Naive thymus-derived CD8-positive, alpha-beta T cell (primary cell): ENCODE data around the gene UGT1A5. TPM values are rescaled to one million over a fixed set of nuclear protein-coding genes. Genes with fewer than 3 reads are reported as not detected.

Source experiments
- ATAC-seq, 2 donors: fragments of 150-1000 bp; cut with Tn5 transposase in 1 of 2; sonication (Bioruptor Pico), chemical (Tn5 transposase) in 1 of 2; 1 replicate in 1 of 2; 2 replicates in 1 of 2; pipeline ENCODE4 v1.10.0; 2021; ENCODE audit warnings: mild to moderate bottlenecking in 2 of 2, moderate library complexity in 2 of 2
- POLR2A ChIA-PET: fragments of 350-600 bp; sonication (Branson Sonifier 250); formaldehyde crosslinking; loops from one replicate; lab custom pipeline; 2021; ENCODE audit warnings: antibody characterized with exemption; lab: Charles Lee
- DNase-seq, 10 donors: peaks; one replicate each; pipeline versions ENCODE4 v3.0.0 to v3.0.0-alpha.2; 2020 to 2022
- H3K27ac Mint-ChIP-seq, 10 donors: one replicate each; pipeline ENCODE4 v1.8.0; 2020 to 2022; ENCODE audit warnings: mild to moderate bottlenecking in 10 of 10, mixed read lengths in 10 of 10, moderate library complexity in 4 of 10, inconsistent platforms in 1 of 10
- H3K27me3 Mint-ChIP-seq, 5 donors: one replicate each; pipeline ENCODE4 v1.8.0; 2021 to 2022; ENCODE audit warnings: mixed read lengths in 5 of 5
- H3K36me3 Mint-ChIP-seq, 3 donors: one replicate each; pipeline ENCODE4 v1.8.0; 2020 to 2022; ENCODE audit warnings: mixed read lengths in 3 of 3, mild to moderate bottlenecking in 2 of 3, inconsistent platforms in 1 of 3
- H3K4me1 Mint-ChIP-seq, 4 donors: one replicate each; pipeline ENCODE4 v1.8.0; 2021 to 2022; ENCODE audit warnings: mixed read lengths in 4 of 4
- H3K4me3 Mint-ChIP-seq, 10 donors: one replicate each; pipeline ENCODE4 v1.8.0; 2020 to 2022; ENCODE audit warnings: mild to moderate bottlenecking in 10 of 10, mixed read lengths in 10 of 10, moderate library complexity in 6 of 10, inconsistent platforms in 1 of 10
- H3K9me3 Mint-ChIP-seq, 9 donors: one replicate each; pipeline ENCODE4 v1.8.0; 2020 to 2022; ENCODE audit warnings: mixed read lengths in 9 of 9, mild to moderate bottlenecking in 3 of 9, inconsistent platforms in 1 of 9, moderate library complexity in 1 of 9
- polyA plus RNA-seq, 3 donors: library from polyadenylated mRNA; unstranded; fragments of 300-500 nt; fragmentation: Illumina TruSeq; gene quantifications; one replicate each; pipeline ENCODE4 v1.2.3, GENCODE V29; 2021
- total RNA-seq, 8 experiments: library from RNA in 2 of 8; stranded (reverse) in 2 of 8; gene quantifications; one replicate each; pipeline ENCODE4 v1.2.3 and lab custom pipeline; 2021 to 2026

UGT1A5 gene
- total and polyA plus RNA-seq, 5 experiments from 2014 or later, result not detected

- no peak for ATAC-seq
- no peaks in the 10 kb centered on the region for H3K9me3 Mint-ChIP-seq
- no peak overlapping the region for H3K4me3 Mint-ChIP-seq
- no peak overlapping the region for H3K27ac Mint-ChIP-seq
- no peaks in the 10 kb centered on the region for H3K4me1 Mint-ChIP-seq
- H3K36me3 Mint-ChIP-seq, result no peaks in the 10 kb centered on the region
- POLR2A ChIA-PET, result no interaction called here
- peak in 1 of 10 donors; percentile 11 for DNase-seq
- H3K27me3 Mint-ChIP-seq, result peaks cover 3 to 18% (median 10%) of the 10 kb centered on the region in 5 donors
Observed at GRCh38 chr2:233811087-233811486, 98.4 kb downstream of the UGT1A5 start.

GRCh38 chr2:233811732-233812131, 99.0 kb downstream of the UGT1A5 start:
- Mint-ChIP-seq H3K27me3 (peaks cover 3 to 19% (median 12%) of the 10 kb centered on the region in 5 donors), H3K4me3 (no peak overlapping the region), H3K9me3 (no peaks in the 10 kb centered on the region), H3K36me3 (no peaks in the 10 kb centered on the region), H3K4me1 (no peaks in the 10 kb centered on the region), H3K27ac (no peak overlapping the region)
- DNase-seq (peak in 1 of 10 donors; percentile 6), ATAC-seq (no peak)
- POLR2A ChIA-PET, result no interaction called here

DNA sequence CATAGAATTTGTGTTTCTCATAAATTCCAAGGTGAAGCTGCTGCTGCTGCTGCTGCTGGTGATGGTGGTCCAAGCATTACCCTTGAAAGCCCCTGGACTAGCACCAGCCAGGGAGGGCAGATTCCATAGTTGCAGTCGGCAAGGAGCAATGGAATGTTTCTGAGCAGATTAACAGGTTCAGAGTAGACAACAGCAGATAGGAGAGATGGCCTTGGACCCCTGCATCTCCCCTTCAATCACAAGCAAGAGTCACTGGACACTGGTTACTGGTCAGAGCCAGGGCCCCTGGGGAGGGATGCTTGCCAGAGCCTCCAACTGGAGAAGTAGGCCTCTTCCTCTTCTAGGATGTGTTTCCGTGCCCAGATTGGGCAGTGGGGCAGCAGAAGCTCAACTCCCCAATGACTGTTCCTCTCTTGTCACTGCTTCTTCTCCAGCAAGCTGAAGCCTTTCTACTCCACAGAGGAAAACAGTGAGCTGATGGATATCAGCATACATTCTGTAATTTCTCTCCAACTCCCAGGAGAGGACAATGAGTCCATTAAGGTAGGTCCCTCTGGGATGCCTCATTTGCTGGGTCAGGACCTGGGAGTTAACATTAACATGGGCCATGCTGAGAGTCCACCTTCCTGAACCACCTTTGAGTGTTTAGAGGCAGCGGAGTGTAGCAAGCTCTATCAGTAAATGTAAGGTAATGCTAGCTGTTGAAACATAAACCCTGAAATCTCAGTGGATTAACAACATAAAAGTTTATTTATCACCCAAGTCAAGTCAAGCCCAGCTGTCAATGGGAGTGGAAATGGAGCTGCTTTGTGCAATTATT, 100.7 kb downstream of the UGT1A5 start:
- no peak for DNase-seq
- Mint-ChIP-seq H3K27me3 (peaks cover 3 to 35% (median 15%) of the 10 kb centered on the region in 5 donors), H3K4me1 (peaks cover 0 to 7% (median 5%) of the 10 kb centered on the region in 4 donors), H3K4me3 (no peak overlapping the region), H3K27ac (no peak overlapping the region), H3K36me3 (no peaks in the 10 kb centered on the region), H3K9me3 (no peaks in the 10 kb centered on the region)
- no peak for ATAC-seq
- POLR2A ChIA-PET, result no interaction called here

DNA sequence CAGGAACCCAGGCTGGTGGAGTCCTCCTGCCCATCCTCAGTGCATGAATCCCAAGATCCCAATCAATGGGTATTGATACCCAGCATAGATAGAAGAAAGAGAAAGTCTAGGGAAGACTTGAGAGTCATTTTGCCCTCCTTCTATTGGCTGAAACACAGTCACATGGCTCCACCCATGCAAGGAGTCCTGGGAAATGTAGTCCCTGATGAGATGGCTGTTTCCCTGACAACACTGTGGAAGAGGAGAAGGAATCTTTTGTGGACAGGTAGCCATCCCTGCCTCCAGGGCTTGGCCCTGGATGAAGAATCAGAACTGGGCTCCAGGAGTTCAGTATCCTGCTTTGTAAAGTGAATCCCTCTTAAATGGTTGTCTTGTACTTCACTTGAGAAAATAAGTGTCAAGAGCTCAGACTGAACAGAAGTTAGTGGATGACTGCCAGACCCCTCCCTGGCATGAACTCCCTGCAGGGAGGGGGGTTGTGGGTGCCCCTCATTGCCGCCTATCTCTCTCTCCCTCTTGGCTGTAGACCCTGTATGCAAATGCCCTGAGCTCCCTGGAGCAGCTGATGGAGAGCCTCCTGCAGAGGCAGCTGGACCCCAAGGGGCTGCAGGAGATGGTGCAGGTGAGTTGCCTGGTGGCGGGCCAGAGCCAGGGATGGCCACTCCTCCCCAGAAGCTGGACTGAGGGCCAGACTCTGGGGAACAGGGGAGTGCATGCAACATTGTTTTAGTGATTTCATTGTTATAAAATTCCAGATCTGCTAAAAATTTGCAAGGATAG, 101.5 kb downstream of the UGT1A5 start:
- no peaks in the 10 kb centered on the region for H3K9me3 Mint-ChIP-seq
- peaks cover 0 to 7% (median 5%) of the 10 kb centered on the region in 4 donors for H3K4me1 Mint-ChIP-seq
- POLR2A ChIA-PET, result no interaction called here
- DNase-seq, result peak in 1 of 10 donors; percentile 23
- no peak for ATAC-seq
- peaks cover 3 to 28% (median 13%) of the 10 kb centered on the region in 5 donors for H3K27me3 Mint-ChIP-seq
- H3K36me3 Mint-ChIP-seq, result no peaks in the 10 kb centered on the region
- no peak overlapping the region for H3K27ac Mint-ChIP-seq
- no peak overlapping the region for H3K4me3 Mint-ChIP-seq

GRCh38 chr2:233815861-233816260, 103.2 kb downstream of the UGT1A5 start:
- no peaks in the 10 kb centered on the region for H3K9me3 Mint-ChIP-seq
- H3K4me1 Mint-ChIP-seq, result peaks cover 0 to 7% (median 5%) of the 10 kb centered on the region in 4 donors
- no peak for ATAC-seq
- H3K27ac Mint-ChIP-seq, result no peak overlapping the region
- DNase-seq, result no peak
- no peak overlapping the region for H3K4me3 Mint-ChIP-seq
- H3K36me3 Mint-ChIP-seq, result no peaks in the 10 kb centered on the region
- POLR2A ChIA-PET, result no interaction called here
- peaks cover 0 to 18% (median 11%) of the 10 kb centered on the region in 5 donors for H3K27me3 Mint-ChIP-seq

DNA sequence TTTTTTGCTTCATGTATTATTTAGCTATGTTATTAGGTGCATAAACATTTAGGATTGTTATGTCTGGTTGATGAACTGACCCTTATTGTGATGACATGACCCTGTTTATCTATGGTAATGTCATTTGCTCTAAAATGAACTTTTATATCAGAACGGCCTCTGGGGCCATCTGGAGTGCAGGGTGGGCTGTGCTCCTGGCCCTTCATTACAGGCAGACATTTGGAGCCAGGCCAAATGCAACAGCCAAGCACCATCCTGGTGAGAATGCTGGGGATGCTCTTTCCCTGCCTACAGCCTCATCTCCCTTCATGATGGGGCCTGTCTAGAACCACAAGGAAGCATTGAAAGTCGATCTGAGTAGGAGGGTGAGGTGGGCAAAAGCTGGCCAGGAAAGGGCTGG, 103.6 kb downstream of the UGT1A5 start:
- no peak overlapping the region for H3K27ac Mint-ChIP-seq
- no peak overlapping the region for H3K4me3 Mint-ChIP-seq
- no peaks in the 10 kb centered on the region for H3K36me3 Mint-ChIP-seq
- no peaks in the 10 kb centered on the region for H3K9me3 Mint-ChIP-seq
- ATAC-seq, result no peak
- POLR2A ChIA-PET, result no interaction called here
- no peak for DNase-seq
- H3K27me3 Mint-ChIP-seq, result peaks cover 0 to 18% (median 11%) of the 10 kb centered on the region in 5 donors
- H3K4me1 Mint-ChIP-seq, result peaks cover 0 to 7% (median 5%) of the 10 kb centered on the region in 4 donors

DNA sequence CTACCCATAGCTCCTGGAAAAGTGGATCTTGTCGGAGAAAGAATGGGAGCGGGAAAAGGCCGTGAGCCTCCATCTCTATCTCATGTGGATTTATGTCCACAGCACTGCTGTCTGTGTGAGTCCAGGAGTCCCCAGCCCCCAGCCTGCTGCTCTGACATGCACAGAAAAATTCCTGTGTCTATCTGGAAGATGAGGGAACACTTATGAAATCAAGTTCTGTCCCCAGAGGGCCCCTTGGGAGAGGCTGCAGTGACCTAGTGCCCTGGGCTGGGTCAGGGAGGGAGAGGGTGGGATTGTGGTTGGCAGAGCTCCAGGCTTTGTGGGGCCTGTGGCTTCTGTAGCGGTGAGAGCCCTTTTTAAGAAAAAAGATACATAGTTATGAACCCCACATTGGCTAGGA, 104.1 kb downstream of the UGT1A5 start:
- DNase-seq (no peak), ATAC-seq (no peak)
- H3K27ac Mint-ChIP-seq, result no peak overlapping the region
- H3K36me3 Mint-ChIP-seq, result no peaks in the 10 kb centered on the region
- no peaks in the 10 kb centered on the region for H3K9me3 Mint-ChIP-seq
- H3K4me1 Mint-ChIP-seq, result peaks cover 0 to 7% (median 5%) of the 10 kb centered on the region in 4 donors
- no peak overlapping the region for H3K4me3 Mint-ChIP-seq
- peaks cover 0 to 18% (median 11%) of the 10 kb centered on the region in 5 donors for H3K27me3 Mint-ChIP-seq
- POLR2A ChIA-PET, result no interaction called here

DNA sequence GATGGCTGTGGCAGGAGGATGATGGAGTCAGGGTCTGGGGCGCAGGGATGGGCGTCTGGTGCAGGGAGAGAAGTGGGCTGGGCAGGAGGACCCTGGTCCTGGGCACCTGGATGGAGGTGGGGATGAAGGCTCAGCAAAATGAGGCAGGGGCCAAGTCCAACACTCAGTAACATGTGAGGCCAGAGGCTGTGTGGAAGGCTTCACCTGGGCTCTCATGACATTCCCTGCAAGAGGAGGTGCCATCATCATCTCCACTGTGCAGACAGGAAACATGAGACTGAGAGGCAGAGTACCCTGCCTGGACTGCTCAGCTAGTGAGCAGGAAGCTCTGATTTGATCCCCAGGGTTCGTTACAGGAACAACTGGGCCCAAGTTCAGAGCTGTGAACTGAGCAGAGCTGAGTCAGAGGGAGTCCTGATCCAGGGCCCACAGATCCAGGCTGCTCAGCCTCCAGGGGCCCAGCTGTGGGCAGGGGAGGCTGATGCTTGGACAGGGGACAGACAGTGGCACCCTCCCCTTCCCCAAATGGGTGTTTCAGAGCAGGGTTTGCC, 104.7 kb downstream of the UGT1A5 start:
- H3K4me1 Mint-ChIP-seq, result peaks cover 0 to 7% (median 5%) of the 10 kb centered on the region in 4 donors
- POLR2A ChIA-PET, result no interaction called here
- no peak for DNase-seq
- H3K27ac Mint-ChIP-seq, result no peak overlapping the region
- no peaks in the 10 kb centered on the region for H3K9me3 Mint-ChIP-seq
- H3K27me3 Mint-ChIP-seq, result peaks cover 0 to 18% (median 11%) of the 10 kb centered on the region in 5 donors
- H3K36me3 Mint-ChIP-seq, result no peaks in the 10 kb centered on the region
- H3K4me3 Mint-ChIP-seq, result no peak overlapping the region
- no peak for ATAC-seq

- Mint-ChIP-seq H3K9me3 (no peaks in the 10 kb centered on the region), H3K27ac (no peak overlapping the region), H3K27me3 (peaks cover 0 to 18% (median 11%) of the 10 kb centered on the region in 5 donors), H3K4me1 (peaks cover 0 to 7% (median 5%) of the 10 kb centered on the region in 4 donors), H3K4me3 (no peak overlapping the region), H3K36me3 (no peaks in the 10 kb centered on the region)
- DNase-seq (no peak), ATAC-seq (no peak)
- POLR2A ChIA-PET, result no interaction called here
Observed at GRCh38 chr2:233817995-233818638, 105.4 kb downstream of the UGT1A5 start.

DNA sequence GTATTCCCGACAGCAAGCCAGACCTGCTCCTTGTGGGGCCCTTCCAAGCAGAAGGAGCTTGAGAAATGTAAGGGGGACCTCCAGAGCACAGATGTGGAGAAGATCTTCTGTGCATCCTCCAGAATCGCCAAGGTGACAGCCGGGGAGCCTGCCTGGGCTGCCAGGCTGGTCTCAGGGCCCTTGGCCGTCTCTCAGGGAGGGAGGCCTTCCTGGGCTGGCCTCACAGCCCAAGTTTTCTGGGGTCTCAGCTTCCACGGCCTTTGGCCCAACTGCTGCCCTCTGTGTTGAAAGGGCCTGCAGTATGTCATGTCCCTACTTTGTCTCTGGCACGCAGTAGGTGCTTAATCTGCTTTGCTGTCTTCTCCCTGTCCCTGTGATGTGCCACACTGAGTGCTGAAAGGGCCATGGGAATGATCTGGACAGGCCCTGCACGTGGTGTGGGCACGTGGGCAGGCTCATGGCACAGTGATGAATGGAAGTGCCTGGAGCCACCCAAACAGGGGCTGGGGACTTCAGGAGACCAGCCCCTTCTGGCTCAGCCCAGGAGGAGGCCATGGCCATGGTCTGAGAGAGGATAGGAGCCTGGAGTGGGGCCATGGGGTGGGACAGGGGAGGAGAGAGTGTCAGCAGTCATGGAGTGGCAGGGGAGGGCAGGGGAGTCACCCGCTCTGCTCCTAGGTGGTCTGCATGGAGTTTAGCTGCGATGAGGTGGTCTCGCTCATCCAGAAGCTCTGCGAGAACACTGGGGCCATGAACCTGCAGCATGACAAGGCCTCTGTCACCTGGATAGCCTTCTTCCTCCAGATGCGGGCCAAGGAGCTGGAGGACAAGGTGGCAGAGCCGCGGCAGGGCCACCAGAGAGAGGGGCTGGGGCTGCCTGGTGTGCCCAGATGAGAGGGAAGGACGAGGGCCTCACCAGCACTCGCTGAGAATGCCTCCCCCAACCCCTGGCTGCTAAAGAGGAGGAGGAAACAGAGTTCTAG, 106.2 kb downstream of the UGT1A5 start:
- DNase-seq (no peak), ATAC-seq (no peak)
- no peak overlapping the region for H3K4me3 Mint-ChIP-seq
- POLR2A ChIA-PET, result no interaction called here
- peaks cover 0 to 18% (median 11%) of the 10 kb centered on the region in 5 donors for H3K27me3 Mint-ChIP-seq
- peak overlapping the region in 1 of 10 donors; percentile 18 for H3K27ac Mint-ChIP-seq
- peaks cover 0 to 7% (median 5%) of the 10 kb centered on the region in 4 donors for H3K4me1 Mint-ChIP-seq
- no peaks in the 10 kb centered on the region for H3K9me3 Mint-ChIP-seq
- no peaks in the 10 kb centered on the region for H3K36me3 Mint-ChIP-seq

DNA sequence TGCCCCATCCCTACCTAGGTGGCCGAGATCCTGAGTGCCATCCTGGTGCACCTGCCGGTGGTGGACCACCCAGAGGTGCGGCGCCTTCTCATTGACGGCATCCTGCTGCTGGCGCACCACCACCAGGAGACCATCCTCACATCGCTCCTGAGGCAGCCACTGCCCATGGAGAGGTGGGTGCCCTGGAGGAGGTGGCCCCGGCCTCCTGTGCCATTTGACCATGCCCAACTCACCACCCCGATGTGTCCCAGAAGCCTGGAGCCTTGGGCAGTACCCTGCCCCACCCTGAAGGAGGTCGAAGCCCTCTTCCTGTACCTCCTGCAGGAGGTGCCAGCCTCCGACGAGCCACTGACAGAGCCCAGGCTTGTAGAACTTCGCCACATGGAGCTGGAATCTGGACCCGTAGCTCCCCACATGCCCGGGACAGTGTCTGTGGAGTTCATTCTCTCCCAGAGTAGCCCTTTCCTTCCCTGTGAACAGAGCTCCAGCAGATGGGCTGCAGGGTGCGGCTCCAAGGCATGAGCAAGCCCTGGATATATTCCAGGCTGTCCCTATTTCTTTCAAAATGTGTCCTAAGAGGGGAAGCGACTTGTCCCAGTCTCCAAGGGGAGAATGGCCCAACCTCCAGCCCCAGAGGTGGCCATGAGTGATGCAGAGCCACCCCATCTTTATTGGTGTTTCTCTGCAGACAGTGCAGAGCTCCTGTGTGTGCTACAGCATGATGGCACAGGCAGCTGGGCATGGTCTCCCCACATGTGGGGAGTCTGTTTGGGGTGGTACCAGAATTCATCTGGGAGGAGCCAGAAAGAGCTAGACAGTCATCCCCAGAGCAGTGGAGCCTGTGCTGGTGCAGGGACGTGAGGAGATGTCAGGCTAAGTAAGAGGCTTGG, 107.4 kb downstream of the UGT1A5 start:
- peak in 2 of 10 donors; percentile 4 to 28 for DNase-seq
- peaks cover 0 to 7% (median 5%) of the 10 kb centered on the region in 4 donors for H3K4me1 Mint-ChIP-seq
- POLR2A ChIA-PET, result no interaction called here

More for the DNA sequence above, 107.4 kb downstream of the UGT1A5 start:
- Mint-ChIP-seq H3K4me3 (no peak overlapping the region), H3K9me3 (no peaks in the 10 kb centered on the region), H3K27me3 (peaks cover 4 to 18% (median 11%) of the 10 kb centered on the region in 5 donors), H3K36me3 (no peaks in the 10 kb centered on the region), H3K27ac (peak overlapping the region in 2 of 10 donors; percentile 27 to 79)
- no peak for ATAC-seq
